SK-N-SH (cell line): ENCODE measurements around the gene EPB41L5. TPM values are rescaled to one million over a fixed set of nuclear protein-coding genes. Genes with fewer than 3 reads are reported as not detected.
A peak's percentile ranks its signal among the peaks of the same experiment; 100 is the strongest.

Source experiments
- CTCF ChIA-PET: fragments of 300-600, 350-600 bp; formaldehyde crosslinking; extraction: SDS; loops from one replicate; lab custom pipeline; 2021; lab: Yijun Ruan, JAX
- POLR2A ChIA-PET: fragments of 350-600 bp; sonication (Branson Sonifier 250); formaldehyde crosslinking; extraction: SDS; loops from one replicate; lab custom pipeline; 2020; ENCODE audit warnings: antibody characterized with exemption, inconsistent platforms; lab: Yijun Ruan, JAX
- DNase-seq: peaks from one replicate; pipeline ENCODE4 v3.0.0; 2012
- H2AFZ ChIP-seq: fragments of 200-600 bp; sonication (generic); 2 replicates; pipeline ENCODE4 v1.8.1; 2016; ENCODE audit warnings: antibody characterized with exemption, mild to moderate bottlenecking, low read depth
- H3F3A ChIP-seq: fragments of 200-600 bp; sonication (generic); replicated peaks from 2 replicates; pipeline ENCODE3; 2016; ENCODE audit warnings: antibody characterized with exemption, mild to moderate bottlenecking; ENCODE audit not compliant: insufficient read depth
- H3K27ac ChIP-seq, 2 experiments: fragments of 200-500 bp in 1 of 2; fragments of 200-600 bp in 1 of 2; sonication (Bioruptor generic) in 1 of 2; sonication (generic), shearing (Covaris generic) in 1 of 2; 2 replicates each; pipeline versions ENCODE4 v1.5.1 to v1.6.1; 2014 to 2016; ENCODE audit warnings: low read depth in 2 of 2, inconsistent platforms in 1 of 2, low read length in 1 of 2, mild to moderate bottlenecking in 1 of 2, mixed read lengths in 1 of 2
- H3K27me3 ChIP-seq: fragments of 200-600 bp; sonication (generic), shearing (Covaris generic); 2 replicates; pipeline ENCODE4 v1.6.1; 2016; ENCODE audit warnings: mixed run types; ENCODE audit not compliant: insufficient read depth
- H3K36me3 ChIP-seq, 2 experiments: fragments of 200-500 bp in 1 of 2; fragments of 200-600 bp in 1 of 2; sonication (Bioruptor generic) in 1 of 2; sonication (generic) in 1 of 2; replicated peaks in 1 of 2; 2 replicates each; pipeline versions ENCODE3 to v1.5.1; 2014 to 2016; ENCODE audit warnings: low read length in 1 of 2, mild to moderate bottlenecking in 1 of 2; ENCODE audit not compliant: insufficient read depth in 2 of 2, control insufficient read depth in 1 of 2
- H3K4me1 ChIP-seq, 2 experiments: fragments of 200-500 bp in 1 of 2; fragments of 200-600 bp in 1 of 2; sonication (Bioruptor generic) in 1 of 2; sonication (generic), shearing (Covaris generic) in 1 of 2; 2 replicates each; pipeline versions ENCODE4 v1.5.1 to v1.6.1; 2014 to 2016; ENCODE audit warnings: low read depth in 1 of 2, low read length in 1 of 2, mixed run types in 1 of 2; ENCODE audit not compliant: insufficient read depth in 2 of 2, control insufficient read depth in 1 of 2
- H3K4me2 ChIP-seq: fragments of 200-600 bp; sonication (generic), shearing (Covaris generic); 2 replicates; pipeline ENCODE4 v1.6.1; 2017; ENCODE audit warnings: mixed run types
- H3K4me3 ChIP-seq, 2 experiments: fragments of 200-500 bp in 1 of 2; fragments of 200-600 bp in 1 of 2; sonication (Bioruptor generic) in 1 of 2; sonication (generic), shearing (Covaris generic) in 1 of 2; 2 replicates each; pipeline versions ENCODE4 v1.5.1 to v1.8.1; 2014 to 2016; ENCODE audit warnings: low read depth in 2 of 2, inconsistent platforms in 1 of 2, low read length in 1 of 2, mild to moderate bottlenecking in 1 of 2, mixed read lengths in 1 of 2, moderate library complexity in 1 of 2
- H3K79me2 ChIP-seq: fragments of 200-600 bp; sonication (generic); 2 replicates; pipeline ENCODE4 v1.8.1; 2017; ENCODE audit warnings: mild to moderate bottlenecking; ENCODE audit not compliant: insufficient read depth
- H3K9ac ChIP-seq: fragments of 200-600 bp; sonication (generic); 2 replicates; pipeline ENCODE4 v1.6.1; 2017; ENCODE audit warnings: mixed run types
- H3K9me2 ChIP-seq: fragments of 200-600 bp; sonication (generic); 2 replicates; pipeline ENCODE4 v1.6.1; 2017; ENCODE audit warnings: mixed run types
- H3K9me3 ChIP-seq: fragments of 200-600 bp; sonication (generic); 2 replicates; pipeline ENCODE4 v1.6.1; 2017; ENCODE audit warnings: mixed run types, mild to moderate bottlenecking, moderate library complexity
- H4K20me1 ChIP-seq: fragments of 200-600 bp; sonication (generic); 2 replicates; pipeline ENCODE4 v1.6.1; 2017; ENCODE audit warnings: mild to moderate bottlenecking, mixed run types; ENCODE audit not compliant: insufficient read depth
- CHD2 ChIP-seq: fragments of 150-350 bp; IDR thresholded peaks from 2 replicates; pipeline ENCODE4 v1.6.1; 2018; ENCODE audit warnings: low read length; ENCODE audit not compliant: partially characterized antibody
- CTCF ChIP-seq: fragments of 200-600 bp; sonication (generic); IDR thresholded peaks from 2 replicates; pipeline ENCODE4 v1.6.1; 2017; ENCODE audit warnings: antibody characterized with exemption, mild to moderate bottlenecking, moderate library complexity
- GABPA ChIP-seq: IDR thresholded peaks from 2 replicates; pipeline ENCODE4 v1.4.0; 2012; ENCODE audit warnings: low read depth, mild to moderate bottlenecking
- GATA2 ChIP-seq: sonication (generic); formaldehyde crosslinking; IDR thresholded peaks from 2 replicates; pipeline ENCODE4 v1.5.0; 2020; ENCODE audit warnings: mild to moderate bottlenecking, missing genetic modification reagents
- NFIC ChIP-seq: IDR thresholded peaks from 2 replicates; pipeline ENCODE4 v1.4.0; 2012; ENCODE audit warnings: borderline replicate concordance
- POLR2AphosphoS5 ChIP-seq: IDR thresholded peaks from 2 replicates; pipeline ENCODE4 v1.6.1; 2012; ENCODE audit warnings: low read depth, low read length
- RAD21 ChIP-seq: IDR thresholded peaks from 2 replicates; pipeline ENCODE4 v1.6.1; 2012; ENCODE audit warnings: mild to moderate bottlenecking, low read length
- REST ChIP-seq: IDR thresholded peaks from 2 replicates; pipeline ENCODE4 v1.6.1; 2012; ENCODE audit warnings: mild to moderate bottlenecking, low read depth, low read length, moderate library complexity
- RFX5 ChIP-seq: IDR thresholded peaks from 2 replicates; pipeline ENCODE4 v1.6.1; 2012; ENCODE audit warnings: mild to moderate bottlenecking, improper control_type of control experiment, low read length
- RXRA ChIP-seq: IDR thresholded peaks from 2 replicates; pipeline ENCODE4 v1.4.0; 2012; ENCODE audit warnings: low read depth, mild to moderate bottlenecking, borderline replicate concordance
- SIN3A ChIP-seq: IDR thresholded peaks from 2 replicates; pipeline ENCODE4 v1.6.1; 2012; ENCODE audit warnings: low read depth, mild to moderate bottlenecking, low read length, moderate library complexity, borderline replicate concordance
- SMC3 ChIP-seq: IDR thresholded peaks from 2 replicates; pipeline ENCODE4 v1.6.1; 2012; ENCODE audit warnings: low read depth, low read length, improper control_type of control experiment
- TCF12 ChIP-seq: IDR thresholded peaks from 2 replicates; pipeline ENCODE4 v1.4.0; 2012
- TEAD4 ChIP-seq: IDR thresholded peaks from 2 replicates; pipeline ENCODE4 v1.4.0; 2012; ENCODE audit warnings: mild to moderate bottlenecking, borderline replicate concordance; ENCODE audit not compliant: insufficient read depth
- USF1 ChIP-seq: IDR thresholded peaks from 2 replicates; pipeline ENCODE4 v1.4.0; 2012; ENCODE audit warnings: low read depth, borderline replicate concordance
- polyA plus RNA-seq, 3 experiments: library from polyadenylated mRNA; depleted of rRNA; stranded (reverse); fragments of >200 nt; gene quantifications; 2 replicates each; pipeline ENCODE4 v1.2.3, GENCODE V29; 2012

Gene EPB41L5
- polyA plus RNA-seq, 1 of the 3 experiments (the other 2 are of a cell fraction): 5.3 TPM

GRCh38 chr2:120012771-120013596 lies at the start of gene EPB41L5 (continued):
- TF ChIP-seq SMC3 (no peak), POLR2AphosphoS5 (peak; percentile 78), RAD21 (no peak), GATA2 (no peak), TCF12 (0 out of 2 replicates have a peak, but pooled peaks have one; percentile 16), USF1 (peak; percentile 28; the same call in 1 of the 2 replicates), RFX5 (no peak), RXRA (no peak), REST (0 out of 2 replicates have a peak, but pooled peaks have one; percentile 36)

- peaks cover 4 to 13% of the 10 kb centered on the region in 2 experiments for H3K36me3 ChIP-seq
- H2AFZ ChIP-seq: no peak overlapping the region
- no peaks in the 10 kb centered on the region for H3K9me3 ChIP-seq
- H3K27me3 ChIP-seq: no peaks in the 10 kb centered on the region
- H3K4me2 ChIP-seq: no peak overlapping the region
- no peaks in the 10 kb centered on the region; a peak in 1 of 4 replicates for H3K4me1 ChIP-seq
- TF ChIP-seq TEAD4 (no peak), GABPA (no peak), CHD2 (no peak), CTCF (no peak), SIN3A (no peak), RAD21 (no peak), NFIC (no peak)
- POLR2A ChIA-PET: no interaction called here
- DNase-seq: no peak
- H4K20me1 ChIP-seq: no peaks in the 10 kb centered on the region
- no peaks in the 10 kb centered on the region for H3K79me2 ChIP-seq
- H3F3A ChIP-seq: no peaks in the 10 kb centered on the region
- H3K9me2 ChIP-seq: no peaks in the 10 kb centered on the region
- no peak overlapping the region for H3K9ac ChIP-seq
- CTCF ChIA-PET: no interaction called here
- no peak overlapping the region for H3K4me3 ChIP-seq
- no peak overlapping the region for H3K27ac ChIP-seq
Measured at GRCh38 chr2:119981896-119982295, 31.0 kb upstream of the EPB41L5 start.
